ENCODE measurements around the gene STARD3NL.
"Not testable (repeated sequence)": the region's sequence is repeated elsewhere in the genome, so short reads cannot be mapped to it uniquely, and the experiment has no call there.

STARD3NL gene

GRCh38 chr7:38257350-38257677 lies 79.3 kb downstream of the STARD3NL start:
- DNase-seq (ENCODE audit: low spot score): no peak
- no peak for TF ChIP-seq CTCF (IDR thresholded peaks at IDR 0.05; ENCODE audit: extremely low read depth, missing control alignments)

GRCh38 chr7:38259157-38259556 lies 81.1 kb downstream of the STARD3NL start:
- DNase-seq (ENCODE audit: low spot score): not testable (repeated sequence)

- not testable (repeated sequence) for DNase-seq (ENCODE audit: low spot score)
These were observed 83.6 kb downstream of the STARD3NL start for GRCh38 chr7:38261601-38262000.

- not testable (repeated sequence) for DNase-seq (ENCODE audit: low spot score)
These were observed 84.0 kb downstream of the STARD3NL start for GRCh38 chr7:38262026-38262425.

GRCh38 chr7:38262545-38262944 lies 84.5 kb downstream of the STARD3NL start:
- no peak for TF ChIP-seq CTCF (IDR thresholded peaks at IDR 0.05; ENCODE audit: extremely low read depth, missing control alignments)

GRCh38 chr7:38263274-38263673 lies 85.2 kb downstream of the STARD3NL start:
- not testable (repeated sequence) for DNase-seq (ENCODE audit: low spot score)

More at GRCh38 chr7:38262545-38262944, 84.5 kb downstream of the STARD3NL start:
- no peak for DNase-seq (ENCODE audit: low spot score)

- DNase-seq (ENCODE audit: low spot score): not testable (repeated sequence)
These were observed 86.6 kb downstream of the STARD3NL start for GRCh38 chr7:38264602-38265001.

- not testable (repeated sequence) for DNase-seq (ENCODE audit: low spot score)
These were observed 87.9 kb downstream of the STARD3NL start for GRCh38 chr7:38265958-38266357.

GRCh38 chr7:38269704-38270346 lies 91.8 kb downstream of the STARD3NL start:
- not testable (repeated sequence) for DNase-seq (ENCODE audit: low spot score)

GRCh38 chr7:38270405-38270804 lies 92.4 kb downstream of the STARD3NL start:
- DNase-seq (ENCODE audit: low spot score): not testable (repeated sequence)

GRCh38 chr7:38273286-38273995 lies 95.4 kb downstream of the STARD3NL start, which contains the start of gene TARP:
Gene TARP (minus strand): TSS chr7:38273636.
- no peak for DNase-seq (ENCODE audit: low spot score)

More at GRCh38 chr7:38273286-38273995, 95.4 kb downstream of the STARD3NL start, which contains the start of gene TARP:
- no peak for TF ChIP-seq CTCF (IDR thresholded peaks at IDR 0.05; ENCODE audit: extremely low read depth, missing control alignments)

Measured in GM20000 (cell line).